Measurements from ENCODE around the gene TBC1D20. TPM values are rescaled to one million over a fixed set of nuclear protein-coding genes. Genes with fewer than 3 reads are reported as not detected.

The TBC1D20 gene
- total RNA-seq, 4 donors from 2014 or later = 11.0 to 44.0 (median 35.8) TPM

- Histone ChIP-seq H3K4me1 (no peaks in the 10 kb centered on the region), H3K27me3 (no peaks in the 10 kb centered on the region), H3K36me3 (no peaks in the 10 kb centered on the region), H3K27ac (no peak overlapping the region), H3K4me3 (no peak overlapping the region), H3K9me3 (no peaks in the 10 kb centered on the region)
- intact Hi-C loops (cut with DNase I; ENCODE audit: low total_unique reads) = no loop called here
- no peak for DNase-seq
- no peak for TF ChIP-seq CTCF (IDR thresholded peaks at IDR 0.05)
- TF ChIP-seq POLR2A (IDR thresholded peaks at IDR 0.05) = no peak
These were observed 16.6 kb downstream of the TBC1D20 start for GRCh38 chr20:445514-446336.

- H3K4me1 ChIP-seq = no peaks in the 10 kb centered on the region
- H3K27me3 ChIP-seq = no peaks in the 10 kb centered on the region
- H3K9me3 ChIP-seq = no peaks in the 10 kb centered on the region
- H3K4me3 ChIP-seq = no peak overlapping the region
- no peak for TF ChIP-seq POLR2A (IDR thresholded peaks at IDR 0.05)
- TF ChIP-seq CTCF (IDR thresholded peaks at IDR 0.05) = no peak
- peak overlapping the region in 1 of 2 donors; percentile 13 for H3K27ac ChIP-seq
- intact Hi-C loops (cut with DNase I; ENCODE audit: low total_unique reads) = no loop called here
- no peaks in the 10 kb centered on the region for H3K36me3 ChIP-seq
- DNase-seq = no peak
These were observed 17.4 kb downstream of the TBC1D20 start for GRCh38 chr20:444862-445426.

- H3K4me3 ChIP-seq = no peak overlapping the region
- DNase-seq = no peak
These were observed 18.2 kb downstream of the TBC1D20 start for GRCh38 chr20:444117-444516.

GRCh38 chr20:443223-443775 lies 19.0 kb downstream of the TBC1D20 start:
- H3K27ac ChIP-seq = no peak overlapping the region
- TF ChIP-seq POLR2A (IDR thresholded peaks at IDR 0.05) = no peak
- TF ChIP-seq CTCF (IDR thresholded peaks at IDR 0.05) = no peak
- no peaks in the 10 kb centered on the region for H3K27me3 ChIP-seq
- H3K4me3 ChIP-seq = no peak overlapping the region
- intact Hi-C loops (cut with DNase I; ENCODE audit: low total_unique reads) = no loop called here
- H3K9me3 ChIP-seq = no peaks in the 10 kb centered on the region
- H3K36me3 ChIP-seq = no peaks in the 10 kb centered on the region
- H3K4me1 ChIP-seq = no peaks in the 10 kb centered on the region
- DNase-seq = no peak

More at GRCh38 chr20:444117-444516, 18.2 kb downstream of the TBC1D20 start:
- no peaks in the 10 kb centered on the region for H3K36me3 ChIP-seq
- H3K4me1 ChIP-seq = no peaks in the 10 kb centered on the region
- H3K9me3 ChIP-seq = no peaks in the 10 kb centered on the region
- H3K27ac ChIP-seq = no peak overlapping the region
- intact Hi-C loops (cut with DNase I; ENCODE audit: low total_unique reads) = no loop called here
- no peaks in the 10 kb centered on the region for H3K27me3 ChIP-seq
- TF ChIP-seq POLR2A (IDR thresholded peaks at IDR 0.05) = no peak
- no peak for TF ChIP-seq CTCF (IDR thresholded peaks at IDR 0.05)

GRCh38 chr20:440636-441035 lies 21.7 kb downstream of the TBC1D20 start:
- H3K4me1 ChIP-seq = no peaks in the 10 kb centered on the region

More at GRCh38 chr20:440636-441035, 21.7 kb downstream of the TBC1D20 start:
- TF ChIP-seq POLR2A (IDR thresholded peaks at IDR 0.05) = no peak
- no peak for TF ChIP-seq CTCF (IDR thresholded peaks at IDR 0.05)
- H3K27me3 ChIP-seq = no peaks in the 10 kb centered on the region
- H3K27ac ChIP-seq = no peak overlapping the region
- H3K9me3 ChIP-seq = no peaks in the 10 kb centered on the region
- intact Hi-C loops (cut with DNase I; ENCODE audit: low total_unique reads) = no loop called here
- no peaks in the 10 kb centered on the region for H3K36me3 ChIP-seq
- no peak overlapping the region for H3K4me3 ChIP-seq
- DNase-seq = no peak
